WTC11 (cell line): Measurements from ENCODE around the gene FNIP2. TPM values are rescaled to one million over a fixed set of nuclear protein-coding genes. Genes with fewer than 3 reads are reported as not detected.

ENCODE experiments used
- ATAC-seq: fragments of 200-7000 bp; cut with Tn5 transposase; 2 replicates; pipeline ENCODE4 v1.10.0; 2021; ENCODE audit warnings: mild to moderate bottlenecking, moderate library complexity
- CTCF ChIA-PET: fragments of 300-600 bp; sonication (Branson Sonifier 250); formaldehyde crosslinking; loops from one replicate; lab custom pipeline; 2021; ENCODE audit warnings: antibody characterized with exemption; lab: Charles Lee
- POLR2A ChIA-PET: fragments of 350-600 bp; sonication (Branson Sonifier 250); formaldehyde crosslinking; loops from one replicate; lab custom pipeline; 2021; ENCODE audit warnings: antibody characterized with exemption; lab: Charles Lee
- DNase-seq: peaks from one replicate; pipeline ENCODE4 v3.0.0; 2021; ENCODE audit warnings: low spot score
- H3K27ac Mint-ChIP-seq: 2 replicates; pipeline ENCODE4 v1.8.0; 2021; ENCODE audit warnings: mixed read lengths
- H3K27me3 Mint-ChIP-seq: 2 replicates; pipeline ENCODE4 v1.8.0; 2021; ENCODE audit warnings: low read depth, mild to moderate bottlenecking, moderate library complexity, mixed read lengths
- H3K36me3 Mint-ChIP-seq: 2 replicates; pipeline ENCODE4 v1.8.0; 2021; ENCODE audit warnings: mixed read lengths
- H3K4me1 Mint-ChIP-seq: 2 replicates; pipeline ENCODE4 v1.8.0; 2022; ENCODE audit warnings: mixed read lengths
- H3K4me3 Mint-ChIP-seq: 2 replicates; pipeline ENCODE4 v1.8.0; 2021; ENCODE audit warnings: mild to moderate bottlenecking, moderate library complexity, mixed read lengths
- H3K9me3 Mint-ChIP-seq: 2 replicates; pipeline ENCODE4 v1.8.0; 2021; ENCODE audit warnings: mixed read lengths
- CREB1 ChIP-seq: sonication (generic); formaldehyde crosslinking; IDR thresholded peaks from 2 replicates; pipeline ENCODE4 v1.8.0; 2023; ENCODE audit warnings: mild to moderate bottlenecking, missing genetic modification reagents
- EMX1 ChIP-seq: fragments of 250-450 bp; sonication (Bioruptor Pico); IDR thresholded peaks from 2 replicates; pipeline ENCODE4 v1.8.0; 2021; ENCODE audit warnings: mild to moderate bottlenecking
- MXD4 ChIP-seq: fragments of 250-450 bp; sonication (Bioruptor Pico); IDR thresholded peaks from 2 replicates; pipeline ENCODE4 v1.8.0; 2021; ENCODE audit warnings: mild to moderate bottlenecking, moderate library complexity, borderline replicate concordance
- NR1H2 ChIP-seq: sonication (generic); formaldehyde crosslinking; IDR thresholded peaks from 2 replicates; pipeline ENCODE4 v1.9.0; 2021; ENCODE audit warnings: mild to moderate bottlenecking, moderate library complexity, missing genetic modification reagents
- total RNA-seq: library from RNA; stranded (reverse); gene quantifications from 3 replicates; pipeline ENCODE4 v1.2.3, GENCODE V29; 2021
- TF ChIP-seq, protein P1 (sequence below): sonication (generic); formaldehyde crosslinking; IDR thresholded peaks from 2 replicates; pipeline ENCODE4 v1.8.1; 2023; ENCODE audit warnings: mild to moderate bottlenecking, missing genetic modification reagents, borderline replicate concordance
- TF ChIP-seq, protein P2 (sequence below): fragments of 250-450 bp; sonication (Bioruptor Pico); IDR thresholded peaks from 2 replicates; pipeline ENCODE4 v2.1.2; 2022; ENCODE audit warnings: mild to moderate bottlenecking, moderate library complexity
- TF ChIP-seq, protein P3 (sequence below): fragments of 250-450 bp; sonication (Bioruptor Pico); IDR thresholded peaks from 2 replicates; pipeline ENCODE4 v1.9.0; 2021; ENCODE audit warnings: mild to moderate bottlenecking
- TF ChIP-seq, protein P4 (sequence below): sonication (generic); formaldehyde crosslinking; IDR thresholded peaks from 2 replicates; pipeline ENCODE4 v1.8.1; 2023; ENCODE audit warnings: mild to moderate bottlenecking, missing genetic modification reagents, moderate library complexity
- TF ChIP-seq, protein P5 (sequence below): sonication (generic); formaldehyde crosslinking; IDR thresholded peaks from 2 replicates; pipeline ENCODE4 v1.8.0; 2023; ENCODE audit warnings: missing genetic modification reagents, mild to moderate bottlenecking, borderline replicate concordance
- TF ChIP-seq, protein P6 (sequence below): sonication (generic); formaldehyde crosslinking; IDR thresholded peaks from 2 replicates; pipeline ENCODE4 v1.8.1; 2023; ENCODE audit warnings: mild to moderate bottlenecking, missing genetic modification reagents, moderate library complexity

Gene FNIP2
- total RNA-seq, 1 experiment from 2014 or later: 8.6 TPM

DNA sequence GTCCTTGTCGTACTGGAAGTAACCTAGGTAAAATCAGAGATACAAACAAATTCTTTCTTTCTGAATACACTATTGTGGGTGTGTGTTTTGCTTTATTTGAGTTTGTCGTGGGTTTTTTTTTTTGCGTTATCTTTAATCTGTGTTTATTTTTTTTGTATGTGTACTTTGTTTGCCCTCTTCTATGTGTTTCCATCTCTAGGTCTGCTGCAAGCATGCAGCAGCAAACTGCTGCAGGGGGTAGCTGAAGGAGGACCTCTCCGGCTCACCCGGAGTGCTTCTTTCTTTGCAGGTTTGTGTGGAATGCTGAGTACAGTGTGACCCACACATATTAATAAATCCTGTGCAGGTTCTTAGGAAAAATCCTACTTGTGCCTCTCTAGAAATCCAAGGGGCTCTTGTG is 64.8 kb downstream of the FNIP2 start:
- Mint-ChIP-seq H3K4me3 (no peak overlapping the region), H3K27ac (no peak overlapping the region), H3K9me3 (no peaks in the 10 kb centered on the region), H3K27me3 (no peaks in the 10 kb centered on the region), H3K36me3 (0 out of 2 replicates have a peak, but pooled peaks cover 2% of the 10 kb centered on the region), H3K4me1 (peaks cover 17% of the 10 kb centered on the region)
- CTCF ChIA-PET: no interaction called here
- TF ChIP-seq, protein P1, sequence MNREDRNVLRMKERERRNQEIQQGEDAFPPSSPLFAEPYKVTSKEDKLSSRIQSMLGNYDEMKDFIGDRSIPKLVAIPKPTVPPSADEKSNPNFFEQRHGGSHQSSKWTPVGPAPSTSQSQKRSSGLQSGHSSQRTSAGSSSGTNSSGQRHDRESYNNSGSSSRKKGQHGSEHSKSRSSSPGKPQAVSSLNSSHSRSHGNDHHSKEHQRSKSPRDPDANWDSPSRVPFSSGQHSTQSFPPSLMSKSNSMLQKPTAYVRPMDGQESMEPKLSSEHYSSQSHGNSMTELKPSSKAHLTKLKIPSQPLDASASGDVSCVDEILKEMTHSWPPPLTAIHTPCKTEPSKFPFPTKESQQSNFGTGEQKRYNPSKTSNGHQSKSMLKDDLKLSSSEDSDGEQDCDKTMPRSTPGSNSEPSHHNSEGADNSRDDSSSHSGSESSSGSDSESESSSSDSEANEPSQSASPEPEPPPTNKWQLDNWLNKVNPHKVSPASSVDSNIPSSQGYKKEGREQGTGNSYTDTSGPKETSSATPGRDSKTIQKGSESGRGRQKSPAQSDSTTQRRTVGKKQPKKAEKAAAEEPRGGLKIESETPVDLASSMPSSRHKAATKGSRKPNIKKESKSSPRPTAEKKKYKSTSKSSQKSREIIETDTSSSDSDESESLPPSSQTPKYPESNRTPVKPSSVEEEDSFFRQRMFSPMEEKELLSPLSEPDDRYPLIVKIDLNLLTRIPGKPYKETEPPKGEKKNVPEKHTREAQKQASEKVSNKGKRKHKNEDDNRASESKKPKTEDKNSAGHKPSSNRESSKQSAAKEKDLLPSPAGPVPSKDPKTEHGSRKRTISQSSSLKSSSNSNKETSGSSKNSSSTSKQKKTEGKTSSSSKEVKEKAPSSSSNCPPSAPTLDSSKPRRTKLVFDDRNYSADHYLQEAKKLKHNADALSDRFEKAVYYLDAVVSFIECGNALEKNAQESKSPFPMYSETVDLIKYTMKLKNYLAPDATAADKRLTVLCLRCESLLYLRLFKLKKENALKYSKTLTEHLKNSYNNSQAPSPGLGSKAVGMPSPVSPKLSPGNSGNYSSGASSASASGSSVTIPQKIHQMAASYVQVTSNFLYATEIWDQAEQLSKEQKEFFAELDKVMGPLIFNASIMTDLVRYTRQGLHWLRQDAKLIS: no peak
- no peak for TF ChIP-seq EMX1
- no peak for TF ChIP-seq NR1H2 (CRISPR knock-in tag)
- DNase-seq (no peak), ATAC-seq (no peak)
- POLR2A ChIA-PET: no interaction called here

DNA sequence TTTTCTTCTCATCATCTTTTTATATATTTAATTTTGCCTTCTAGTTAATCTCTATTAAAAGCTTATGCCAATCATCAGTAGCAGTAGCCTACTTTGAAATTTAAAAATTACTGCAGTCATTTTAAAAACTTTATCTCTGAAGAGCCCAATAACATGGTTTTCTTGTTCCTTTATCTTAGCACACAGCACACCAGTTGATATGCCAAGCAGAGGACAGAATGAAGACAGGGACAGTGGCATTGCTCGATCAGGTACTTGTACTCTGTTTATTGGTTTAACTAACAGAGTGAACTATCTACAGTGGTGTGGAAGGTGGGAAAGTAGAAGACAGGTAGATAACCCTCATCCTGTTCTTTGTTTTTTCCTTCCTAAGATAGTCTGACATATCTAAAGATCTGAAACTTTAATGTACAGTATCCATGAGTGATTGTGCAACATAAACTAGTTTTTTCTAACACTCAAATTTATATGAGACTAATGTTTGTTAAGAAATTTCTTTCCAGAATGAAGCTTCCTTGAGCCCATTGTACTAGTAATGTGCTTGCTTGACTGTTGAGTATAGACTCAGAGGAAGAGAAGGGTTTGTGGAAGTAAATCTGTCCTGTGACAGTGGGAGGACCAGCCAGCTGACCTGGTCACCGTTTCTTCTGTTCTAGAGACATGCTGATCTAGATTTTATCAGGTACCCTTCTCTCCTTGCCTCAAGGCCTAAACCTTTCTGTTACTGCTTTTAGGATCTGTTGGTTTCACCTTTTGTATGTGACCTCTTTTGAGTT is 66.6 kb downstream of the FNIP2 start:
- Mint-ChIP-seq H3K4me1 (peaks cover 17% of the 10 kb centered on the region), H3K4me3 (no peak overlapping the region), H3K27me3 (no peaks in the 10 kb centered on the region), H3K36me3 (peaks cover 8% of the 10 kb centered on the region), H3K9me3 (peaks cover 5% of the 10 kb centered on the region), H3K27ac (no peak overlapping the region)
- no peak for TF ChIP-seq MXD4 (CRISPR knock-in tag)
- TF ChIP-seq, protein P2, sequence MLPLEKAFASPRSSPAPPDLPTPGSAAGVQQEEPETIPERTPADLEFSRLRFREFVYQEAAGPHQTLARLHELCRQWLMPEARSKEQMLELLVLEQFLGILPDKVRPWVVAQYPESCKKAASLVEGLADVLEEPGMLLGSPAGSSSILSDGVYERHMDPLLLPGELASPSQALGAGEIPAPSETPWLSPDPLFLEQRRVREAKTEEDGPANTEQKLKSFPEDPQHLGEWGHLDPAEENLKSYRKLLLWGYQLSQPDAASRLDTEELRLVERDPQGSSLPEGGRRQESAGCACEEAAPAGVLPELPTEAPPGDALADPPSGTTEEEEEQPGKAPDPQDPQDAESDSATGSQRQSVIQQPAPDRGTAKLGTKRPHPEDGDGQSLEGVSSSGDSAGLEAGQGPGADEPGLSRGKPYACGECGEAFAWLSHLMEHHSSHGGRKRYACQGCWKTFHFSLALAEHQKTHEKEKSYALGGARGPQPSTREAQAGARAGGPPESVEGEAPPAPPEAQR (CRISPR knock-in tag): no peak
- no peak for TF ChIP-seq CREB1 (CRISPR knock-in tag)
- TF ChIP-seq, protein P3, sequence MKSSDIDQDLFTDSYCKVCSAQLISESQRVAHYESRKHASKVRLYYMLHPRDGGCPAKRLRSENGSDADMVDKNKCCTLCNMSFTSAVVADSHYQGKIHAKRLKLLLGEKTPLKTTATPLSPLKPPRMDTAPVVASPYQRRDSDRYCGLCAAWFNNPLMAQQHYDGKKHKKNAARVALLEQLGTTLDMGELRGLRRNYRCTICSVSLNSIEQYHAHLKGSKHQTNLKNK: no peak
- TF ChIP-seq, protein P4, sequence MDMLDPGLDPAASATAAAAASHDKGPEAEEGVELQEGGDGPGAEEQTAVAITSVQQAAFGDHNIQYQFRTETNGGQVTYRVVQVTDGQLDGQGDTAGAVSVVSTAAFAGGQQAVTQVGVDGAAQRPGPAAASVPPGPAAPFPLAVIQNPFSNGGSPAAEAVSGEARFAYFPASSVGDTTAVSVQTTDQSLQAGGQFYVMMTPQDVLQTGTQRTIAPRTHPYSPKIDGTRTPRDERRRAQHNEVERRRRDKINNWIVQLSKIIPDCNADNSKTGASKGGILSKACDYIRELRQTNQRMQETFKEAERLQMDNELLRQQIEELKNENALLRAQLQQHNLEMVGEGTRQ (CRISPR knock-in tag): no peak
- no peak for TF ChIP-seq NR1H2 (CRISPR knock-in tag)
- TF ChIP-seq, protein P5, sequence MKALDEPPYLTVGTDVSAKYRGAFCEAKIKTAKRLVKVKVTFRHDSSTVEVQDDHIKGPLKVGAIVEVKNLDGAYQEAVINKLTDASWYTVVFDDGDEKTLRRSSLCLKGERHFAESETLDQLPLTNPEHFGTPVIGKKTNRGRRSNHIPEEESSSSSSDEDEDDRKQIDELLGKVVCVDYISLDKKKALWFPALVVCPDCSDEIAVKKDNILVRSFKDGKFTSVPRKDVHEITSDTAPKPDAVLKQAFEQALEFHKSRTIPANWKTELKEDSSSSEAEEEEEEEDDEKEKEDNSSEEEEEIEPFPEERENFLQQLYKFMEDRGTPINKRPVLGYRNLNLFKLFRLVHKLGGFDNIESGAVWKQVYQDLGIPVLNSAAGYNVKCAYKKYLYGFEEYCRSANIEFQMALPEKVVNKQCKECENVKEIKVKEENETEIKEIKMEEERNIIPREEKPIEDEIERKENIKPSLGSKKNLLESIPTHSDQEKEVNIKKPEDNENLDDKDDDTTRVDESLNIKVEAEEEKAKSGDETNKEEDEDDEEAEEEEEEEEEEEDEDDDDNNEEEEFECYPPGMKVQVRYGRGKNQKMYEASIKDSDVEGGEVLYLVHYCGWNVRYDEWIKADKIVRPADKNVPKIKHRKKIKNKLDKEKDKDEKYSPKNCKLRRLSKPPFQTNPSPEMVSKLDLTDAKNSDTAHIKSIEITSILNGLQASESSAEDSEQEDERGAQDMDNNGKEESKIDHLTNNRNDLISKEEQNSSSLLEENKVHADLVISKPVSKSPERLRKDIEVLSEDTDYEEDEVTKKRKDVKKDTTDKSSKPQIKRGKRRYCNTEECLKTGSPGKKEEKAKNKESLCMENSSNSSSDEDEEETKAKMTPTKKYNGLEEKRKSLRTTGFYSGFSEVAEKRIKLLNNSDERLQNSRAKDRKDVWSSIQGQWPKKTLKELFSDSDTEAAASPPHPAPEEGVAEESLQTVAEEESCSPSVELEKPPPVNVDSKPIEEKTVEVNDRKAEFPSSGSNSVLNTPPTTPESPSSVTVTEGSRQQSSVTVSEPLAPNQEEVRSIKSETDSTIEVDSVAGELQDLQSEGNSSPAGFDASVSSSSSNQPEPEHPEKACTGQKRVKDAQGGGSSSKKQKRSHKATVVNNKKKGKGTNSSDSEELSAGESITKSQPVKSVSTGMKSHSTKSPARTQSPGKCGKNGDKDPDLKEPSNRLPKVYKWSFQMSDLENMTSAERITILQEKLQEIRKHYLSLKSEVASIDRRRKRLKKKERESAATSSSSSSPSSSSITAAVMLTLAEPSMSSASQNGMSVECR: no peak
- TF ChIP-seq, protein P6, sequence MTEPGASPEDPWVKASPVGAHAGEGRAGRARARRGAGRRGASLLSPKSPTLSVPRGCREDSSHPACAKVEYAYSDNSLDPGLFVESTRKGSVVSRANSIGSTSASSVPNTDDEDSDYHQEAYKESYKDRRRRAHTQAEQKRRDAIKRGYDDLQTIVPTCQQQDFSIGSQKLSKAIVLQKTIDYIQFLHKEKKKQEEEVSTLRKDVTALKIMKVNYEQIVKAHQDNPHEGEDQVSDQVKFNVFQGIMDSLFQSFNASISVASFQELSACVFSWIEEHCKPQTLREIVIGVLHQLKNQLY (CRISPR knock-in tag): no peak
- ChIA-PET POLR2A (no interaction called here), CTCF (no interaction called here)
- ATAC-seq (no peak), DNase-seq (no peak)
